ENCODE data around the gene LRSAM1.

Gene LRSAM1

DNA sequence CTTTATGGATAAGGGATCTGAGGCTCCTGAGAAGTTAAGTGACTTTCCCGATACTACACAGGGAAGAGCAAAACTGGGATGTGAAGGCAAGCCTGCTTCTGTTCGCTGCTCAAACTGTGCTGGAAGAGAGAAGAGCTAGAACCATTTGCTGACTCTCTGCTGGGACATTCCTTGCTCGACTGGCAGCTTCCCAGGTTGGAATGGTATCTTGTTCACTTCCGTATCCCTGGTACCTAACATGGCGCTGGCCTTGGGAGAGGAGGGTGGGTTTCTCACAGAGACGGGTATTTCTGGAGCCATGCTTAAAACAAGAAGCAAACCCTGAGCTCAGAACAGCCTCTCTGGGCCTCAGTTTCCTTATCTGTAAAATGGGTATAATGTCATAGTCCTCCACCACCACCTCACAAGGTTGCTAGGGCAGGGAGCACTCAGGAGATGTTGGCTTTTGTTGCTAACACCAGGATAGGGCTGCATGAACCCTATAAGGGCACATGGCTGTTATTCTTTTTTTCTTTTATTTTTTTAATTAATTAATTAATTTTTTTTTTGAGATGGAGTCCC lies 92.7 kb downstream of the LRSAM1 start:
- in situ Hi-C loops (cut with MboI; ENCODE audit: low sequenced_read_pairs): no loop called here

DNA sequence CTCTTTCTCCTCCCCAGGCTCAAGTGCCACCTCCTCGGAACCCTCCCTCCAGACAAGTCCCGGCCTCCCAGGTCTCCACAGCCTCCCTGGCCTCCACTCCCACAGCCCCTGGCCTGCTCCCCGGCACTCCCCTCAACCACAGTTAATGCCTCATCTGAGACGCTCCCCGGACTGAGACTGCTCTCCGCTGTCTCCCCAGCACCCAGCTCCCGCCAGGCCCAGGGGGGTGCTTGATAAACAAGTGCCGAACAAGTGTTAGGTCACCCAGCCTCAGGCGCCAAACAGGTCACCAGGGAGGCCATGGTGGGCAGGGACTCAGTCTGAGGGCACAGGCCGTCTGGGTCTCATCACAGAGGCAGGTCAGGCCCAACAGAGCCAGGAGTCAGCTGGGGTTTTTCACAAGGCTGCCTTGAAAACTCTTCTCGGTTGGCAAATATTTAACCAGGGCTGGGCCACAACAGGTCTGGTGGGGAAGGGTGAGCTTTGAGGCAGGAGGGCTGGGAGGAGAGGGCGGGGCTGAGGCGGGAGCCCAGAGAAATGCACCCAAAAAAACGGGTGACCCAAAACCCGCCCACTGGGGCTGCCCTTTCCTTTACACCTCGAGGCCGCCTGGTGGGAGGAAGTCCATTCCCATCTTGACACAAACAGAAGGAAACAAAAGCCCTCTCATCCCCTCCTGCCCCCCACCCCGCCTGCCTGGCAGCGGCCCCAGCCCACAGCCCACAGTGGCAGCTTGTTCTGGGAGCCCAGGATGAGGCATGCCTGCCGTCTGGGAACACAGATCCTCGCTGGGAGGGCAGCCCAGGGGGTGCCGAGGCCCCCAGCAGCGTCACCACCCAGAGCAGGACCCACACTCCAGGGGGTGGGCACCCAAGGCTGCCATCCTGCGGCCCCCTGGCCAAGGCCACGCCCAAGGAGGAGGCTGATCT lies 94.2 kb downstream of the LRSAM1 start:
- in situ Hi-C loops (cut with MboI; ENCODE audit: low sequenced_read_pairs): no loop called here

GRCh38 chr9:127546125-127546832 lies 95.0 kb downstream of the LRSAM1 start:
- in situ Hi-C loops (cut with MboI; ENCODE audit: low sequenced_read_pairs): no loop called here

DNA sequence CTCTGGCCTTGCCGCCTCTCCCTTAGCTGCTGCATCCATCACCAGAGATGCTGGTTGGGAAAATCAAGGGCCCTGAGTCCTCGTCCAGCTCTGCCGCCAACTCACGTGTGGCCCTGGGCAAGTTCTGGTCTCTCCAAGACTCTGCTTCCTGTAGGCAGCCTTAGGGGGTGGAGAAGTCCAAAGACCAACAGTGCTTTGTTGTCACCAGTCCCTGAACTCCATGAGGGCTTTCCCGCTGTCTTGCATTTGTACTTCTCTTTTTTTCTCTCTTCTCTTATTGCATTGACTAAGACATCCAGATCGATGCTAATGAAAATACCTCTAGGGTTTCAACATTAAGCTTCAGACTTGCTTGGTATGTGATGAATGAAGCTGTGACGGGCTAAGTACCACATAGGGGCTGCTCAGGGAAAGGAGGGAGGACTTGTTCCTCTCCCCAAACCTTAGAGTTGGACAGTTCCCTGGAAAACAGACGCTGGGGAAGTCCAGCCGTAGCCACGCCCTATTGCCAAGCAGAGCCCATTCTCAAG lies 97.1 kb downstream of the LRSAM1 start:
- in situ Hi-C loops (cut with MboI; ENCODE audit: low sequenced_read_pairs): no loop called here

DNA sequence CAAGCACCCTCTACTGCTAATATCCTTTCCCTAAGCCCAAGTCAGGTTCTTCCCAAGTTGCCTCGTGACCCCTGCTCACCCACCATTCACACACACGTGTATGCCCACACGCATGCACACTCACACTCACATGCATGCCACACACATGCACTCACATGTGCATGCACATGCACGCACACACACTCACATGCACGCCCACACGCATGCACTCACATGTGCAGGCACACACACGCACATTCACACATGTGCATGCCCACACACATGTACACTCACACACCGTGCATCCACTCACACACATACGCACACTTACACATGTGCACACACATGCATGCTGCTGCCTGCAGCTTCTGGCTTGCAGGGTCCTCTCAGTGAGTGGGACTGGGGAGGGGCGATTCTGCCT lies 97.9 kb downstream of the LRSAM1 start:
- in situ Hi-C loops (cut with MboI; ENCODE audit: low sequenced_read_pairs): no loop called here

DNA sequence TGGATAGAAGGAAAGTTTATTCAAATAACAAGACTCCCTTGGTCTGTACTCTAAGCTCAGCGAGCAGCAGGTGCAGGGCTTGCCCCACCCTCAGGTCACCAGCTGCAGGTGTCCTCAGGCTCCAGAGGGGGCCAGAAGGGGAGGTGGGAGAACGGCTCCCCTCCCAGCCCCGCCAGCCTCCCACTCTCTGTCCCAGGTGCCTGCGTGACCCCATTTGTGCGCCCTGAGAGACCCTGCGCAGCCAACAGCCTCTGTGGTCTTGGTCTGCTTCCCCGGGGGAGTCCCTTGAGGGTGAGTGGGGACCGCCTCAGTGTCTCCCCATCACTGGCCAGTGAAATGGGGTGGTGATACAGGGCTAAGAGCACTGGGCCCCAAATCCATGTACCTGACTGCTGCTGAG lies 98.4 kb downstream of the LRSAM1 start:
- in situ Hi-C loops (cut with MboI; ENCODE audit: low sequenced_read_pairs): no loop called here

DNA sequence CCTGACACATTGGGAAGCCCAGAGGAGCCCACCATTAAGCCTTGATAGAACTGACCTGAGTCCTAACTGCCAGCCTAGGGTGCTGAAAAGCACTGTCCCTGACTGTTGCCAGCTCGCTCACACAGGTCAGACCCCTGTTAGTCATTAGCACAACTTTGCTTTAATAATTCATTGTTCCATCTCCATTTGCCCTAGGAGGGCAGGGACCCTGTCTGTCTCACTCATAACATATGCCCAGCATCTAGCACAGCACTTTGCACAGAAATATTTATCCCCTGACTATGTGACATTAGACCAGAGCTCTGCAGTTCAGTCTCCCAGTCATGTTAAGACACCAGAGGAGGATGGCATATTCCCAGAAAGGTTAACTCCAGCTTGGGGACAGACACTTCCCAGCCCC lies 99.0 kb downstream of the LRSAM1 start:
- in situ Hi-C loops (cut with MboI; ENCODE audit: low sequenced_read_pairs): no loop called here

GRCh38 chr9:127550751-127551150 lies 99.4 kb downstream of the LRSAM1 start:
- in situ Hi-C loops (cut with MboI; ENCODE audit: low sequenced_read_pairs): no loop called here
